ENCODE measurements around the gene TRAPPC5.

Gene TRAPPC5

DNA sequence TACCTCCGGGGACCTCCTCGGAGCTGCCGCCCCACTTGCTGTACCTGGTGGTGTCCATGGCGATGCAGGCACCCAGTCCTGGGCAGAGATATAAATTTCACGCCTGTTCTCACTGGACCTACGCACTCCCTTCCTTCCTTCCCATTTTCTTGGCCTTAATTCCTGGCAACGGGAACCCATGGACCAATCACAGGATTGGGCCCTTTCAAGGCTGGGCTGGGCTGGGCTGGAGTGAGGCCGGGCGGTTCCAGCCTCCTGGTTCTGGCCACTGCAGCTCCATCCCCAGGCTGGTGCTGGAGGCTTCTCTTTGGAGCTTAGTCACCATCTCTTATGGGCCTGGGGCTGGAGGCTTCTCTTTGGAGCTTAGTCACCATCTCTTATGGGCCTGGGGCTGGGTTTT lies 51.4 kb downstream of the TRAPPC5 start, which contains the start of gene CLEC4G:
TSS of gene CLEC4G (minus strand) at position 66 of the 400 bp plus-strand sequence. CDS start at position 58, 8 bp downstream.
- DNase-seq (ENCODE audit: low spot score): no peak

DNA sequence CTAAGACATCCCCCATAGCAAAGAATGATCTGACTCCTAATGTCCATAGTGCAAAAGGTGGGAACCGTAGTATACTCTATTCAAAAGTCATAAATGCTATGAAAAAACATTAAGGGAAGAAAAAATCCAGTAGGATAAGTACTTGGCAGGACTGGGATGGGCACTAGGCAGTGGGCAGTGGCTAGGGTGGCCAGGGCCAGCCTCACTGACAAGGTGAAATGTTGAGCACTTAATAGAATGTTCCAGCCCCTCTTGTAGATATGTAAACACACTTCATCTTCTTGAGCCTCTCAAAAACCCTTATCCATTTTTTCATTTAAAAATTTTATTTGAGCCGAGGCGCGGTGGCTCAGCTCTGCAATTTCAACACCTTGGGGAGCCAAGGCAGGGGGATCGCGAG lies 52.7 kb downstream of the TRAPPC5 start:
- DNase-seq (ENCODE audit: low spot score): no peak

DNA sequence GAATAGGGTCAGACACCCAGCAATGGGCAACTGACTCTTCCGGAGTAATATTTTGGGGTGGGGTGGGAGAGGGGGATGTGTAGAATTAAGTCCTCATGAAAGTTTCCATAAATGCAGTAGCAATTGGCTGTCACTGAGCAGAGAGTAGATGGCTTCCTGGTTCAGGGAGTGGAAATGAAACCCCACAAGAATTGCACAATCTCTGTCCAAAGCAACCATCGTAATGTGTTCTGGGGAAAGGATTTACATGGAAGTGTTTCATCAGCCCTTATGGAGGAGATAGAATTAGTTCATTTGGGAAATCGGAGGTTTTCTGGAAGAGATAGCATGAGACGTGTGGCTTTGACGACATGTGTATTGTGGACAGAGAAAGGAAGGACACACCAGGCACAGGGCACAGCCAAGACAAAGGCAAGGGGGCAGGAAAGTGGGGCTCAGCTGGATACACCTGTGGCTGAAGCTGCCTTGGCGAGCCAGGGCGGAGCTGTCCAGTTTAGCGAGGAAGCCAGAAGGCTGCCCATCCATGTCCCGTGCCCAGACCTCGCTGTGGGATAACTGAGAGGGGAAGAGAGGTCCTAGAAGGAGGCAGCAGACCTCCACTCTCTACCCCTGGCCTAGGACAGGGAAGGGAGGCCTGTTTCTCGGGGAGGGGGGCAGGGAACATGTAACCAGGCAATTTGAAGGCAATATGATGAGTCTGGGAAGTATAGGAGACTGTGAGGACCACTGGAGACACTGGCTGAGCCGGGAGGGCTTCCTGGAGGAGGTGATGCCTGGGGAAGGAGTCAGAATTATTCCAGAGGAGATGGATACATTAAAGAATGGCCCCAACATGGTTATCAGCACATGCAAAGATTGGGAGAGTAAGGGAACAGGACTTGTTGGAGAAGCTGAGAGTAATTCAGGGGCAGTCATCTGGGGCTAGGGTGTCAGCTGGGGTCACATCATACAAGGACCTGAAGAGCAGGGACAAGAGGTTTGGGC lies 53.9 kb downstream of the TRAPPC5 start:
- no peak for DNase-seq (ENCODE audit: low spot score)

DNA sequence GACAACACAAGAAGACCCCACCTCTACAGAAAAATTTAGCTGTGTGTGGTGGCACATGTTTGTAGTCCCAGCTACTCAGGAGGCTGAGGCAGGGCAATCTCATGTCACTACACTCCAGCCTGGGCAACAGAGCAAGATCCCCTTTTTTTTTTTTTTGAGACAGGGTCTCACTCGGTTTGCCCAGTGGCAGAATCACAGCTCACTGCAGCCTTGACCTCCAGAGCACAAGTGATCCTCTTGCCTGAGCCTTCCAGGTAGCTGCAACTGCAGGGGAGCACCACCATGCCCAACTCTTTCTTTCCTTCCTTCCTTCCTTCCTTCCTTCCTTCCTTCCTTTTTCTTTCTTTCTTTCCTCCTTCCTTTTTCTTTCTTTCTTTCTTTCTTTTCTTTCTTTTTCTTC lies 55.5 kb downstream of the TRAPPC5 start:
- DNase-seq (ENCODE audit: low spot score): no peak

DNA sequence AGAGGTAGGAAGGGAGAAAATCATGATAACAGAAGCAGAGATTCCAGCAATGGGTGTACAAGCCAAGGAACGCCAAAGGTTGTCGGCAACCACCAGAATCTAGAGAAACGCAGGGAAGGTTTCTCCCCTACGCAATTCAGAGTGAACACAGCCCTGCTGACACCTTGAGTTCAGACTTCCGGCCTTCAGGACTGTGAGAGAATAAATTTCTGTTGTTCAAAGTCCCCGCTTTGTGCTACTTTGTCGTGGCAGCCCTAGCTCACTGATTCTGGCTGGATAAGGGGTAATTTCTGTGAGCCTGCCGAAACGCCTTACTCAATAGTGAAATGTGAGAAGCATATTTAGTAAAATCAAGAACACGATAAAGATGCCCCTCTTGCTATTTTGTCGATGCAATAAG lies 56.6 kb downstream of the TRAPPC5 start:
- no peak for DNase-seq (ENCODE audit: low spot score)
